GM23338 (cell line): Measurements from ENCODE around the gene OR4S1. TPM values are rescaled to one million over a fixed set of nuclear protein-coding genes. Genes with fewer than 3 reads are reported as not detected.

Source experiments
- polyA plus RNA-seq: library from polyadenylated mRNA; unstranded; fragments of >200 nt; fragmentation: Nextera tagmentation; extraction: Ambion mirVana; gene quantifications from 2 replicates; pipeline ENCODE4 v1.2.1, GENCODE V29; 2016
- total RNA-seq: library from RNA; depleted of rRNA; stranded (reverse); fragments of >200 nt; shearing (Covaris generic); gene quantifications from 2 replicates; pipeline ENCODE4 v1.2.3, GENCODE V29; 2014; rRNA removed

Gene OR4S1
- total and polyA plus RNA-seq, 2 experiments from 2014 or later = not detected

Other genes starting within 250 kb of the OR4S1 start
- gene OR4B1, start 89.4 kb upstream of the OR4S1 start, total RNA-seq = not detected in 2 replicates
- gene OR4B1, start 89.4 kb upstream of the OR4S1 start, polyA plus RNA-seq = not detected in 2 replicates
- not detected in 2 replicates for gene OR4X2, start 61.1 kb upstream of the OR4S1 start, total RNA-seq
- gene OR4X2, start 61.1 kb upstream of the OR4S1 start, polyA plus RNA-seq = not detected in 2 replicates
- gene OR4X1, start 42.4 kb upstream of the OR4S1 start, total RNA-seq = not detected in 2 replicates
- not detected in 2 replicates for gene OR4X1, start 42.4 kb upstream of the OR4S1 start, polyA plus RNA-seq
- gene OR4C3, start 18.7 kb downstream of the OR4S1 start, total RNA-seq = not detected in 2 replicates
- not detected in 2 replicates for gene OR4C3, start 18.7 kb downstream of the OR4S1 start, polyA plus RNA-seq
- not detected in 2 replicates for gene OR4C5, start 60.2 kb downstream of the OR4S1 start, total RNA-seq
- gene OR4C5, start 60.2 kb downstream of the OR4S1 start, polyA plus RNA-seq = not detected in 2 replicates
- not detected in 2 replicates for gene OR4A47, start 182.6 kb downstream of the OR4S1 start, total RNA-seq
- gene OR4A47, start 182.6 kb downstream of the OR4S1 start, polyA plus RNA-seq = not detected in 2 replicates